Activated CD4-positive, alpha-beta T cell treated with anti-CD3 and anti-CD28 coated beads for 1 hour (primary cell): ENCODE results near the gene RGL3.
"Not testable (repeated sequence)": the region's sequence is repeated elsewhere in the genome, so short reads cannot be mapped to it uniquely, and the experiment has no call there.

Experiments
- DNase-seq: peaks from one replicate; pipeline ENCODE4 v3.0.0-alpha.2; 2020

The RGL3 gene

GRCh38 chr19:11356676-11357550 lies 62.2 kb downstream of the RGL3 start:
- no peak for DNase-seq

GRCh38 chr19:11356074-11356397 lies 63.1 kb downstream of the RGL3 start:
- no peak for DNase-seq

- DNase-seq = peak; percentile 74
These were observed 63.7 kb downstream of the RGL3 start, which contains the start of gene PLPPR2 for GRCh38 chr19:11355160-11356073. PLPPR2 (plus strand) TSS chr19:11355432; CDS start chr19:11357674, 2,242 bp downstream.

- not testable (repeated sequence) for DNase-seq
These were observed 65.0 kb downstream of the RGL3 start for GRCh38 chr19:11354102-11354501.

DNA sequence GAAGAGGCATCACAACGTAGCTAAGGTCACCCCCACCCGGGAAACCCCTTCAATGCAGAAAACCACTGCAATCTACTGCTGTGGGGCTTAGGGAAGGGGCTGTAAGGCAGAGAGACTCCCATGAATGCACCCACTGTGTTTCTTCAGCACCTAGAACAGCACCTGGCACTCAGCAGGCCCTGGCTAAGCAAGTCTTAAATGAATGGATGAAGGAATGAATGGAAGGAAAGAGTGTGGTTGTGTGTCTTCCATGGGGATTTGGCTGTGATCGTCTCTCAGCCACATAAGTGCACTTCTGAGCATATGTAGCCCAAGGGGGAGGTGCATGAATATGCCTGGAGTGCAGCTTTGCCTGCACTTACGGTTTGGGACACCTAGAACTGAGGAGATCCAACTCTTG lies 69.9 kb downstream of the RGL3 start:
- DNase-seq = no peak

DNA sequence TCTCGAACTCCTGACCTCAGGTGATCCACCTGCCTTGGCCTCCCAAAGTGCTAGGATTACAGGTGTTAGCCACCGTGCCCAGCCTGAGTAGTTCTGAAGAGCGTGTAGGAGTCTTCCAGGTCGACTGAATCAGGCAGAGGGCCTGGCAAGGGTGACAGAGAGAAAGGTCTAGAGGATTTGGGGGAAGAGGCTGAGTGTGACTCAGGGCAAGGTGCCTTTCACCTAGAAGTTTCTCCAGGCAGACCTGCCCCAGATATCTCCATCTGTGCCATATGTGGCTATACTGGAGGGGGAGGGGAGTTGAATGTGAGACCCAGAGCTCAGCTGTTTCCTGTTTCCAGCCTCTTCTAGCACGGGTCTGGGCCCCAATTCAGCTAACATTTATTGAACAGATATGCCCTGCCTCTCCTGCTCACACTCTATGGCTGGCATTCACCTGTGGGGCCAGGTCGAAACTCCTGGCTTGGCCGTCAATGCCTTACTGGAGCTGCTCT lies 71.5 kb downstream of the RGL3 start:
- DNase-seq = no peak

- DNase-seq = peak; percentile 97
These were observed 72.8 kb downstream of the RGL3 start, which contains the start of the genes CCDC159 and TMEM205 for GRCh38 chr19:11346104-11346940. CCDC159 (plus strand) TSS chr19:11346519; CDS start chr19:11346607, 88 bp downstream. TMEM205 (minus strand) TSS chr19:11346268; CDS start chr19:11345619, 649 bp downstream.

- DNase-seq = no peak
These were observed 73.9 kb downstream of the RGL3 start for GRCh38 chr19:11345122-11345803.
